ENCODE measurements around the gene VPS35. TPM values are rescaled to one million over a fixed set of nuclear protein-coding genes. Genes with fewer than 3 reads are reported as not detected.
A peak's percentile ranks its signal among the peaks of the same experiment; 100 is the strongest.

The VPS35 gene
- total and polyA plus RNA-seq, 2 of the 13 experiments (the other 11 are each of a cell fraction or from before 2014, with no cell fraction given): 30.7 to 136 TPM

GRCh38 chr16:46690281-46691178 lies 1.6 kb upstream of the VPS35 start (continued):
- TF ChIP-seq ARID3A (IDR thresholded peaks at IDR 0.05; ENCODE audit: low read depth, low read length) (no peak), CEBPB (IDR thresholded peaks at IDR 0.05; ENCODE audit: borderline replicate concordance, low read depth, low read length) (peak; percentile 69), ZHX1 (CRISPR knock-in tag; IDR thresholded peaks at IDR 0.05; ENCODE audit: low read depth) (no peak), ZNF615 (CRISPR knock-in tag; IDR thresholded peaks at IDR 0.05; ENCODE audit: borderline replicate concordance) (no peak), ZBTB25 (CRISPR knock-in tag; IDR thresholded peaks at IDR 0.05) (0 out of 2 replicates have a peak, but pooled peaks have one; percentile 22), ZKSCAN5 (CRISPR knock-in tag; IDR thresholded peaks at IDR 0.05) (no peak), ZMAT3 (CRISPR knock-in tag; conservative IDR thresholded peaks at IDR 0.05) (peak; percentile 67; the same call in 1 of the 2 replicates), ATF5 (CRISPR knock-in tag; IDR thresholded peaks at IDR 0.05; ENCODE audit: low read depth) (no peak), U2AF1 (optimal IDR thresholded peaks at IDR 0.05; ENCODE audit: low read depth, low read length) (no peak), POLR2G (IDR thresholded peaks at IDR 0.05; ENCODE audit: low read depth, low read length) (peak; percentile 64), ELK4 (CRISPR knock-in tag; IDR thresholded peaks at IDR 0.05; ENCODE audit: borderline replicate concordance) (no peak), PATZ1 (CRISPR knock-in tag; IDR thresholded peaks at IDR 0.05) (0 out of 2 replicates have a peak, but pooled peaks have one; percentile 11), REPIN1 (CRISPR knock-in tag; IDR thresholded peaks at IDR 0.05; ENCODE audit: borderline replicate concordance, low read depth) (no peak; the same call in 1 of the 2 replicates), RELA (CRISPR knock-in tag; IDR thresholded peaks at IDR 0.05) (no peak), POGZ (CRISPR knock-in tag; IDR thresholded peaks at IDR 0.05) (no peak), ZSCAN20 (CRISPR knock-in tag; IDR thresholded peaks at IDR 0.05; ENCODE audit: borderline replicate concordance) (no peak)
